HEK293 (cell line): ENCODE results near the gene PRR15.

ENCODE experiments used
- CTCF ChIP-seq: fragments of 450-650 bp; formaldehyde crosslinking; IDR thresholded peaks from 2 replicates; pipeline ENCODE4 v1.5.1; 2016; ENCODE audit warnings: missing biosample characterization, missing genetic modification characterization
- HOXC10 ChIP-seq: sonication (generic); formaldehyde crosslinking; IDR thresholded peaks from 2 replicates; pipeline ENCODE4 v1.8.1; 2023; ENCODE audit warnings: mild to moderate bottlenecking, missing genetic modification reagents
- ZBTB1 ChIP-seq: fragments of 450-650 bp; formaldehyde crosslinking; IDR thresholded peaks from 2 replicates; pipeline ENCODE4 v1.5.1; 2016; ENCODE audit warnings: missing biosample characterization, missing genetic modification characterization
- ZBTB7A ChIP-seq: fragments of 450-650 bp; formaldehyde crosslinking; IDR thresholded peaks from 2 replicates; pipeline ENCODE4 v1.5.1; 2016; ENCODE audit warnings: low read depth, missing biosample characterization, missing genetic modification characterization
- ZFP37 ChIP-seq: fragments of 450-650 bp; formaldehyde crosslinking; IDR thresholded peaks from 2 replicates; pipeline ENCODE4 v1.5.1; 2016; ENCODE audit warnings: missing biosample characterization, missing genetic modification characterization
- ZNF202 ChIP-seq: fragments of 450-650 bp; formaldehyde crosslinking; IDR thresholded peaks from 2 replicates; pipeline ENCODE4 v1.5.1; 2016; ENCODE audit warnings: missing biosample characterization, missing genetic modification characterization, borderline replicate concordance
- ZNF274 ChIP-seq, 2 experiments: fragments of 200-500 bp in 1 of 2; fragments of 450-650 bp in 1 of 2; sonication (Bioruptor generic) in 1 of 2; formaldehyde crosslinking in 1 of 2; IDR thresholded peaks; 2 replicates each; pipeline versions ENCODE4 v1.5.1 to v1.6.1; 2014 to 2016; ENCODE audit warnings: borderline replicate concordance in 1 of 2, inconsistent platforms in 1 of 2, low read length in 1 of 2, missing biosample characterization in 1 of 2, missing genetic modification characterization in 1 of 2
- ZNF555 ChIP-seq: fragments of 450-650 bp; formaldehyde crosslinking; conservative IDR thresholded peaks from 2 replicates; pipeline ENCODE4 v1.5.1; 2017; ENCODE audit warnings: missing biosample characterization, mild to moderate bottlenecking, missing genetic modification characterization, inconsistent platforms
- ZNF610 ChIP-seq: fragments of 450-650 bp; formaldehyde crosslinking; IDR thresholded peaks from 2 replicates; pipeline ENCODE4 v1.5.1; 2016; ENCODE audit warnings: missing biosample characterization, missing genetic modification characterization, borderline replicate concordance
- ZNF707 ChIP-seq: fragments of 450-650 bp; formaldehyde crosslinking; IDR thresholded peaks from 2 replicates; pipeline ENCODE4 v1.5.1; 2016; ENCODE audit warnings: missing biosample characterization, missing genetic modification characterization
- ZNF747 ChIP-seq: fragments of 450-650 bp; formaldehyde crosslinking; IDR thresholded peaks from 2 replicates; pipeline ENCODE4 v1.5.1; 2016; ENCODE audit warnings: missing biosample characterization, missing genetic modification characterization
- ZNF76 ChIP-seq: fragments of 450-650 bp; formaldehyde crosslinking; IDR thresholded peaks from 2 replicates; pipeline ENCODE4; 2016; ENCODE audit warnings: low read depth, missing biosample characterization, missing genetic modification characterization, borderline replicate concordance

GRCh38 chr7:29527505-29528108 lies 36.0 kb upstream of the PRR15 start:
- no peak for TF ChIP-seq ZBTB1 (tag by site-specific recombination)
- TF ChIP-seq CTCF (tag by site-specific recombination): no peak
- TF ChIP-seq HOXC10 (CRISPR knock-in tag): no peak
- TF ChIP-seq ZNF76 (tag by site-specific recombination): no peak
- no peak for TF ChIP-seq ZNF747
- no peak for TF ChIP-seq ZBTB7A
- no peak for TF ChIP-seq ZNF274 (IDR thresholded peaks at IDR 0.05; ENCODE audit: low read length)
- no peak for TF ChIP-seq ZNF274 (tag by site-specific recombination; IDR thresholded peaks at IDR 0.05; ENCODE audit: borderline replicate concordance)
- no peak for TF ChIP-seq ZNF610 (tag by site-specific recombination)
- TF ChIP-seq ZFP37 (tag by site-specific recombination): no peak
- TF ChIP-seq ZNF202 (tag by site-specific recombination): no peak
- no peak for TF ChIP-seq ZNF555 (tag by site-specific recombination)
- TF ChIP-seq ZNF707 (tag by site-specific recombination): no peak
